Measurements from ENCODE around the gene EFNA3.

The EFNA3 gene

DNA sequence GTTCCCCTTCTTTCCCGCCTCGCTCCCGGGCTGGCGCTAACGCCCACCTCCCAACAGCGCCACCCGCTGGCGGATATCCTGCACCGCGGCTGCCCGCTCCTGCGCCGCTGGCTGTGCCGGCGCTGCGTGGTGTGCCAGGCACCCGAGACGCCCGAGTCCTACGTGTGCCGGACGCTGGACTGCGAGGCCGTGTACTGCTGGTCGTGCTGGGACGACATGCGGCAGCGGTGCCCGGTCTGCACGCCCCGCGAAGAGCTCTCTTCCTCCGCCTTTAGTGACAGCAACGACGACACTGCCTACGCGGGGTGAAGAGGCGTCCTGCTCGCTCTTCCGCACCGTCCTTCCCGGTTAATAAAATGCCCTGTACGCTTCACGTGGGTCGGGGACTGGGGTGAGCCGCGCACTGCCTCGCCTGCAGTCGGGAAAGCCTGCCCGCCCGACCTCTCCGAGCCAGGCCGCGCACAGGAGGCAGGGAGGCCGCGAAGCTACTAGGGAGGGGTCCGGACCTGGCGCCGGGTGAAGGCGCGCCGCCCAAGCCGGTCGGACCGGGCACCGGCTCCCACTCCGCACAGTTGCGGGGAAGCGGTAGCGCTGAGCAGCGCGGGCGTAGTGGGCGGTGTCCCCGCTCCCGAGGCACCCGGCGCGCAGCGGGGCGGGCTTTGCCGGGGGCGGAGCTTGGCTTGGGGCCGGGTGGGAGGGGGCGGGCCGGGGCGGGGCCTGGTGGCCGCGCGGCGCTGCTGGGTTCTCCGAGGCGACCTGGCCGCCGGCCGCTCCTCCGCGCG is 27.9 kb upstream of the EFNA3 start, which contains the start of gene ADAM15:
ADAM15 (plus strand) TSS at position 757 of the 782 bp plus-strand sequence. CDS start 71 bp downstream, outside the sequence.
- CTCF ChIA-PET = interaction anchor here (0.6 to 20.6 kb wide), 27 partner anchors 9 to 1123 kb away, joined by 3 to 433 read pairs (median 4); partner anchors contain the start of genes EFNA4 and PBXIP1
- POLR2A ChIA-PET = interaction anchor here (0.6 kb wide), 1 partner anchor 62 kb away, joined by 3 read pairs; no protein-coding TSS in a partner anchor
- DNase-seq (ENCODE audit: low read depth, low spot score) = no peak

DNA sequence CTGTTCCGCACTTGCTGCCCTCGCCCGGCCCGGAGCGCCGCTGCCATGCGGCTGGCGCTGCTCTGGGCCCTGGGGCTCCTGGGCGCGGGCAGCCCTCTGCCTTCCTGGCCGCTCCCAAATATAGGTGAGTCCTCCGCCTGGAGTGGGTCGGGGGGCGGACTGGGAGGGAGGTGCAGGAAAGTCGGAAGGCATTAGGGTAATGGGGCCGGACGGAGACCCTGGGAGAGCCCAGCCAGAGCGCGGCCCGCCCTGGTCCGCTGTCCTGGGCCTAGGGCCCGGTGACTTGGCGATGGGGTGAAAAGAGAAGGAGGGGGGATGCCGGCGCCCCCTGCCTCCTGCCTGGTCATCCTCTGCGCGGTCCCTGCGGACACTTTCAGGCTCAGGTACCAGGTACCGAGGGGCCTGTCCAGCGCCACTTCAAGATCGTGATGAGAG is 27.3 kb upstream of the EFNA3 start:
- POLR2A ChIA-PET = interaction anchor here (0.6 kb wide), 1 partner anchor 62 kb away, joined by 3 read pairs; no protein-coding TSS in a partner anchor
- TF ChIP-seq, protein P1, sequence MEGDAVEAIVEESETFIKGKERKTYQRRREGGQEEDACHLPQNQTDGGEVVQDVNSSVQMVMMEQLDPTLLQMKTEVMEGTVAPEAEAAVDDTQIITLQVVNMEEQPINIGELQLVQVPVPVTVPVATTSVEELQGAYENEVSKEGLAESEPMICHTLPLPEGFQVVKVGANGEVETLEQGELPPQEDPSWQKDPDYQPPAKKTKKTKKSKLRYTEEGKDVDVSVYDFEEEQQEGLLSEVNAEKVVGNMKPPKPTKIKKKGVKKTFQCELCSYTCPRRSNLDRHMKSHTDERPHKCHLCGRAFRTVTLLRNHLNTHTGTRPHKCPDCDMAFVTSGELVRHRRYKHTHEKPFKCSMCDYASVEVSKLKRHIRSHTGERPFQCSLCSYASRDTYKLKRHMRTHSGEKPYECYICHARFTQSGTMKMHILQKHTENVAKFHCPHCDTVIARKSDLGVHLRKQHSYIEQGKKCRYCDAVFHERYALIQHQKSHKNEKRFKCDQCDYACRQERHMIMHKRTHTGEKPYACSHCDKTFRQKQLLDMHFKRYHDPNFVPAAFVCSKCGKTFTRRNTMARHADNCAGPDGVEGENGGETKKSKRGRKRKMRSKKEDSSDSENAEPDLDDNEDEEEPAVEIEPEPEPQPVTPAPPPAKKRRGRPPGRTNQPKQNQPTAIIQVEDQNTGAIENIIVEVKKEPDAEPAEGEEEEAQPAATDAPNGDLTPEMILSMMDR (IDR thresholded peaks at IDR 0.05; ENCODE audit: insufficient read depth, low read length, missing control alignments) = no peak
- DNase-seq (ENCODE audit: low read depth, low spot score) = no peak
- H3K4me3 ChIP-seq (ENCODE audit: low read depth, low read length) = peak overlapping the region; percentile 71
- CTCF ChIA-PET = interaction anchor here (0.6 to 20.6 kb wide), 24 partner anchors 9 to 492 kb away, joined by 3 to 433 read pairs (median 4); partner anchors contain the start of genes EFNA4 and PBXIP1

More for the DNA sequence above, 27.9 kb upstream of the EFNA3 start, which contains the start of gene ADAM15:
- peak within 1 kb of the TSS; percentile 71 for H3K4me3 ChIP-seq (ENCODE audit: low read depth, low read length)
- TF ChIP-seq, protein P1 (IDR thresholded peaks at IDR 0.05; ENCODE audit: insufficient read depth, low read length, missing control alignments) = peak; percentile 92

GRCh38 chr1:155051777-155052398 is 26.7 kb upstream of the EFNA3 start:
- ChIA-PET CTCF (interaction anchor here (0.9 to 20.6 kb wide), 13 partner anchors 7 to 492 kb away, joined by 3 to 433 read pairs (median 5); partner anchors contain the start of genes ADAM15, EFNA4, KRTCAP2 and SHC1), POLR2A (interaction anchor here (1.0 kb wide), 1 partner anchor 96 kb away, joined by 4 read pairs; the partner anchor contains the start of gene PBXIP1)
- H3K4me3 ChIP-seq (ENCODE audit: low read depth, low read length) = peak overlapping the region; percentile 71
- TF ChIP-seq, protein P1 (IDR thresholded peaks at IDR 0.05; ENCODE audit: insufficient read depth, low read length, missing control alignments) = no peak
- no peak for DNase-seq (ENCODE audit: low read depth, low spot score)

GRCh38 chr1:155052439-155053395 is 25.9 kb upstream of the EFNA3 start:
- CTCF ChIA-PET = interaction anchor here (0.9 to 20.6 kb wide), 9 partner anchors 7 to 120 kb away, joined by 3 to 433 read pairs (median 4); partner anchors contain the start of genes ADAM15, EFNA4, KRTCAP2 and SHC1
- no peak for DNase-seq (ENCODE audit: low read depth, low spot score)
- POLR2A ChIA-PET = interaction anchor here (1.0 kb wide), 1 partner anchor 97 kb away, joined by 4 read pairs; the partner anchor contains the start of gene PBXIP1
- H3K4me3 ChIP-seq (ENCODE audit: low read depth, low read length) = peak overlapping the region; percentile 71
- TF ChIP-seq, protein P1 (IDR thresholded peaks at IDR 0.05; ENCODE audit: insufficient read depth, low read length, missing control alignments) = peak; percentile 39

GRCh38 chr1:155053531-155054105 is 25.0 kb upstream of the EFNA3 start:
- H3K4me3 ChIP-seq (ENCODE audit: low read depth, low read length) = no peak overlapping the region
- TF ChIP-seq, protein P1 (IDR thresholded peaks at IDR 0.05; ENCODE audit: insufficient read depth, low read length, missing control alignments) = no peak
- POLR2A ChIA-PET = no interaction called here
- no peak for DNase-seq (ENCODE audit: low read depth, low spot score)
- CTCF ChIA-PET = interaction anchor here (0.7 to 20.6 kb wide), 8 partner anchors 7 to 114 kb away, joined by 3 to 433 read pairs (median 6); partner anchors contain the start of genes ADAM15, EFNA4 and PBXIP1
